GM19025 (cell line): ENCODE results near the gene NTSR1.

Source experiments
- ATAC-seq: cut with Tn5 transposase; IDR thresholded peaks from one replicate; pipeline ENCODE4 v1.9.1; 2021; ENCODE audit warnings: mild to moderate bottlenecking, low read depth, moderate library complexity; ENCODE audit not compliant: unreplicated experiment

The NTSR1 gene

DNA sequence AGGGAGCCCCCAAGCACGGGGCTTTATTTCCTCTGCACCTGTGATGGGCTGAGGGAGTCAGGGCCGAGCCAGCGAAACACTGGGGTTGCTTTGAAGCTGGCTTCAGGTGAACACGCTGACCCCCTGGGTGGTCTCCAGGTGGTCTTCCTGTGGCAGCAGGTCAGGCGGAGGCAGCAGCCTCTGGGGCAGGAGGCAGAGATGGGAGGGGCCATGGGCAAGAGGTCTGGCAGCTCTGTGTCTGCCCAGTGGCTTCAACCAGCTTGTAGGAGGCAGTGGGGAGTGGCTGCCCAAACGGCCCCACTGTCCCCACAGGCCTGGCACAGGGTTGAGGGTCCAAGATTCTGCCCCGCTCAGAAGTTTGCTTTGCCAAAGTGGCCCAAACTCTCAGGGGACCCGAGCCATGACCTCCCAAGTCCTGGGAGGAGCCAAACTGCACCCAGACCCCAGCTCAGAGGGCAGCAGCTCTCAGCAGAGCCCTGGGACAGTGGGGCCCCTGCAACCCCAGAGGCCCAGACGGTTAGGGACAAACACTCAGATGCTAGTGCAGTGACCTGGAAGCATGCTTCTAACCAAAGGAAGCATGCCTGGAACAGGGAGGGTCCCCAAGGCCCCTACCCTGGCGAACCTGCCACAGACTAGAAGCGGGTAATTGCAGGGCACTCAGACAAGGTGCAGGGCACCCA lies 15.3 kb downstream of the NTSR1 start:
- ATAC-seq: no peak

DNA sequence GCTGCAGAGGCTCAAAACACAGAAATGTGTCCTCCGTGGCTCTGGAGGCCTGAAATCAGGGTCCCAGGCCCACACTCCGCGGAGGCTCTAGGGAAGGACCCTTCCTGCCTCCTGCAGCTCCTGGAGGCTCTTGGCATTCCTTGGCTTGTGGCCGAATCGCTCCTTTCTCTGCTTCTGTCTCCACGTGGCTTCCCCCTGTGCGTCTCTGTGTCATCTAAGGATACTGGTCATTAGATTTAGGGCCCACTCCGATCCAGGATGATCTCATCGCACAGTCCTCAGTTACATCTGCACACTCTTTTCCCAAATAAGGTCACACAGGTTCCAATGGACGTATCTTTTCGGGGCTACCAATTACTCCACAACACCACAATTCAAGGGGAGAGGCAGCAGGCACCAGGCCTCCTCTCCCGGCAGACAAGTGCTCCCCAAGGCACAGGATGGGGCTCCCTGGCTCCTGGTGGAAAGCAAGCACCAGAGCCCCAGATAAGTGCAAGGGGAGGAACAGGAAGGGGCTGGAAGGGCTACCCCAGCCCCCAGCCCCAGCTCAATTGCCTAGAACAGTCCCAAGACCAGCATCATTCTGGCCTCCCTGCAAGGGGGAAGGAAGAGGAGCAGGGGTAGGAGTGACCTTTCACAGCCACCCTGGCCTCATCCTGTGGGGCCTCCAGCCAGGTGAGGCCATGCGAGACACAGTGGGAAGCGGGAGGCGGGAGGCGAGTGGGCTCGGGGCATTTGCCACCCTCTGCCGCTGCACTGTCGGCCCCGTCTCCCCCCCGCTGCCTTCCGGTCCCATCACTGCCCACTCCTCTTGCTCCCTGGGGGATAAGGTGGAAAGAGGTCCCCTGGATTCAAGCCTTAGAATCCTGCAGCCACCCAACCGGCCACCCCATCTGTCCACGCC lies 16.3 kb downstream of the NTSR1 start:
- ATAC-seq: no peak

DNA sequence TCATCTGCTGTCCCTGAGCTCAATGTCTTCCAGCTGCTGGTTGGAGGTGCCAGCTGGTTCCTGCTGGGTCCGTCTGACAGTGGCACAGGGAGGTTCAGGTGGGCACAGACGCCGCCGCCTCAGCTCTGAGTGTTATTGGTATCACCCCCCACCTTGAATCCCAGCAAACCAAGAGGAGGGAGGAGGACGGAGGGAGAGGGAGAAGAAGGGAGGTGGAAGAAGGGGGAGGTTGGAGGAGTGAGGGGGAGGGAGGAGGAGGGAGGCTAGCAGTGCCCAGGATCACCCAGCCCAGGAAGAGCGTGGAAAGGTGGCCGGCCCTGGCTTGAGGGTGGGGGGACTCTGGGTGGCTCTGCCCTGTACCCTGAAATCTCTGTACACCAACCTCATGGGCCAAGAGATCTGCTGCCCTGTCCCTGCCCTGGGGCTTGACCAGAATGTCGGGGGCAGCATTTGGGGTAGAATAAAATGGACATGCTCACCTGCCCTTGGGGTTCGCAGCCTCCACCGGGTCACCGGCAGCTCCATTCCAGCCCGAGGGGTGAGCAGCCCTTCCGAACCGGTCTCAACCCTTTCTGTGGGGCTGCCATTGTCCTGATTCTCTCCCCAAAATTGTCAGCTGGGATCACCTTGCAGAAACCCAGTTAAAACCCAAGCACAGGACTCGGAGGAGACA lies 17.1 kb downstream of the NTSR1 start:
- ATAC-seq: no peak

DNA sequence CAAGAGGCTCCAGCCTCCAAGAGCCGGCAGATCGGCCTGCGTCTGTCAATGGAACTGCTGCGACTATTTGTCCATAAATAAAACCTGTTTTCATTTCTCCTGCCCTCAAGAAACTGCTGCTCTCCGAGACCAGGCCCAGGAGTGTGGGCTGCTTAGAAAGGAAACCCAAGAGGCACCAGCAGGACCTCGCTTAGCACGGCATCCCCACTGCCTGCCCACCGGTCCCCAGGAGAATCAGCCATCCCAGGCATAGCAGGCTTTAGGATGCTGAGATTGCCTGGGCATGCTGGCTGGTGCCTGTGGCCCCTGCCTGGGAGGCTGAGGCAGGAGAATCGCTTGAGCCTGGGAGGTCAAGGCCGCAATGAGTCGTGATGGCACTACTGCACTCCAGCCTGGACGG lies 17.6 kb downstream of the NTSR1 start:
- ATAC-seq: no peak

DNA sequence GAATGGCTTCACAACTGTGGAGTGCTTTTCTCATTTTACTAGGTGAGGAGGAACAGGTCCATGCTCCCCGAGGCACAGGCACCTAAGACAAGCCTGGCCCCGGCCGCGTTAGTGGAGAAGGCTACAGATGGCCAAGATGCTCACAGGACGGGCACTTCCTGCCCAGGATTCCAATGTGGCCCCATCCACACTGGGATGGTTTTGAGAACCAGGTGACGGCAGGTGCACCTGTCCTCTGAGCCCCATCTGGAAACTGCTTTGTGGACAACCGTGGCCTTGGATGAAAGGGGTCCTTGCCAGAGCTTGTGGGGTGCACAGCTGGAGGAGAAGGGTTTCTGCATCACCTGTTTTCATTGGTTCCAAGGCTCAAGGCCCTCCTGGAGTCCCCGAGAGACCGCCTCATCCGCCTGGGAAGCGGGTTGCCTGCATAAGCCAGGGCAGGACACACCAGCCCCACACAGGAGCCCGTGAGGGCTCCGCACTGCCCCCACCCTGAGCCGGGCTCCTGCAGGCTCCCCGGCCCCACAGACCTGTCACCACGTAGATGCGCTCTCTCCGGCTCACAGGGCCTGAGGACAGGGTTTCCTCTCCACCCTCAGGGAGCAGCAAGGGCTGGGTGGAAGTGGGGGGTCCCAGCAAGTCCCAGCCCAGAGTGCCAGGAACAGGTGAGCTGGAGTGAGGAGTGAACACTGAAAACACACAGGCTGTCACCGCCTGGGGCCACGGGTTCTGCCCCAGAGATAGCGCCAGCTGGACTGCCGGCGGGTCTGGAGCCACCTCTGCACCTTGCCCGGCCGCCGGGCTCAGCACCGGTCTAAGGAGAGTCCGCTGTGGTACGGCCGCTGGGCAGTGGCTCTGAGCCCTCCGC lies 18.3 kb downstream of the NTSR1 start:
- no peak for ATAC-seq

DNA sequence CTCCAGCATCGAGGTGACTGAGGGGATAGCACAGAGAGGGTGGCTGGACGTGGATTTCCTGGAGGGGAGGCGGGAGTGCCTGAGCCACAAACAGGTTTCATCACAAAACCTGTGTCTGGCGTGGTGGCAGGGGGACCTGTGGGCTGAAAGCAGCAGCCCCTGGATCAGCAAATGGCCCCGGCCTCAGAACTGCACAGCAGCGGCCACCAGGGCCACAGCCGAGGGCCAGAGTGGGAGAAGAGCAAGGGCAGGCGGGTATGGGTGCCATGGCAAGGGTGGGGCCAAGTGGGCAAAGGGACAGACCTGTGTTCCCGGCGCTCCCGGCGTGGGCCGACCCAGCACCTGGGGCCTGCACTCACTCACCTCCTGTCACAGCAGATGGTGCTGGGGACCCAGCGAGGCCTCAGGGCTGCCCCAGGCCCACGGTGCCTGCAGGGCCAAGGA lies 19.0 kb downstream of the NTSR1 start:
- no peak for ATAC-seq

DNA sequence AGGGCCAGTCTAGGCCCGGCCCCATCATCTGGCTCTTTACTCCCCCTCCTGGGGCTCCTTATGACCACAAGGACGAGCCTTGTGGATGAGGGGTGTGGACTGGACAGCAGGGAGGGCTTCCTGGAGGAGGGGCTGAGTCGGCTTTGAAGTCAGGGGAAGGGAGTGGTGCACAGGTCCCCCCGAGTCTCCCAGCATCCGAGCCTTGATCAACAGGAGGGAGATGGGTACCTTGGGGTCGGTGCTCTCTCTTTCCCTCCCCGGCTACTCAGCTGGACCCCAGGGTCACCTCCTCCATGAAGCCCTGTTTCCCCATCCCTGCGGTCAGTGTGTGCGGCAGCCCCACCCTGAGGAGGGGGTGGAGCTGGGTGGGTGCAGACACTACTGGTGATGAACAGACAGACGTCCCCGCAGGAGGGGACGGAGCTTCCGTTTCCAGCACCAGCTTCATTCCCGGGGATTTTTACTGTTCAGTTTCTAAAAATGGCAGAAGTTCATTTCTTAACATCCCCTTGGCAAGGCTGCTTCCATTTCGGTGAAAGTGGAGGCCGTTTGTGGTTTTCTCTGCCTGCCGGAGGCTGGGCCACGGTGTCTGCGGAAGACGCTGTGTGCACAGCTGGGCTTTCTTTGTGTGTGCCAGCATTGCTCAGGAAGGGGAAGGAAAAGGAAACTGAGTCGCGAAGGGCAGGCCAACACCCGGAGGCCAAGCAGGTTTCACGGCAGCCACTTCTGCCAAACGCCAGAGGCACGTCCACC lies 19.6 kb downstream of the NTSR1 start:
- no peak for ATAC-seq

DNA sequence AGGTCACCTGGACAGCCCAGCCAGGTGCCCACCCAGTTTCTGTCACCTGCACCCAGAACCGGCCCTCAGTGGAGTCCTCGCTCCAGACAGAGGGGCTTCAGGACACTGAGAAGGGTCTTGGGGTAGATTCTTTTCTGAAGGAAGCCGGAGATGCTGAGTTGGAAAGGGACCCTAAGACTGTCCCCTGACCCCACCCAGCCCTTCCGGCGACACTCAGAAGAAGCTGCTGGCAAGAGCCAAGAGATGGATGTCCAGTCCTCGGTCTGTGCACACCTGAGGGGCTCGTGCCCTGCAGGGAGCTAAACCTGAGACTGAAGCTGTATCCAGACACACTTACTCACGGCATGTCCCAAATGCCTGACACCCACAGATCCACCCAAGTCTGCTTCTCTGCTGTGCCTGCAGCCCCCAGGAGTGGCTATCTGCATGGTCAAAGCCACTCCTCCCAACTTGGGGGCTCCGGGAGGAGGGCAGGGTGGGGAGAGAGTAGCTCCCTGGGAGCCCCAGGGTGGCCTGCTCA lies 20.2 kb downstream of the NTSR1 start:
- no peak for ATAC-seq

DNA sequence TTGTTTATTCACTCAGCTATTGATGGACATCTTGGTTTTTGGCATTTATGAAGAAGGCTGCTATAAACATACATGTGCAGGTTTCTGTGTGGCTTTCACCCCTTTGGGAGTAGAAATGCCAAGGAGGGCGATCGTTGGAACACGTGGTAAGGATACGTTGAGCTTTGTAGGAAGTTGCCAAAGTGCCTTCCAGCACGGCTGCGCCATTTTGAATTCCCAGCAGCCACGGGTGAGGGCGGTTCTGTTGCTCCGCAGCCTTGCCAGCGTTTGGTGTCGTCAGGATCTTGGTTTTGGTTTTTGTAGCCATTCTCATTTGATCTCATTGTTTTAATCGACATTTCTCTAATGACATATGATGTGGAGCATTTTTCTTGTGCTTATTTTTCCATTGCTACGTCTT lies 21.8 kb downstream of the NTSR1 start:
- ATAC-seq: no peak

DNA sequence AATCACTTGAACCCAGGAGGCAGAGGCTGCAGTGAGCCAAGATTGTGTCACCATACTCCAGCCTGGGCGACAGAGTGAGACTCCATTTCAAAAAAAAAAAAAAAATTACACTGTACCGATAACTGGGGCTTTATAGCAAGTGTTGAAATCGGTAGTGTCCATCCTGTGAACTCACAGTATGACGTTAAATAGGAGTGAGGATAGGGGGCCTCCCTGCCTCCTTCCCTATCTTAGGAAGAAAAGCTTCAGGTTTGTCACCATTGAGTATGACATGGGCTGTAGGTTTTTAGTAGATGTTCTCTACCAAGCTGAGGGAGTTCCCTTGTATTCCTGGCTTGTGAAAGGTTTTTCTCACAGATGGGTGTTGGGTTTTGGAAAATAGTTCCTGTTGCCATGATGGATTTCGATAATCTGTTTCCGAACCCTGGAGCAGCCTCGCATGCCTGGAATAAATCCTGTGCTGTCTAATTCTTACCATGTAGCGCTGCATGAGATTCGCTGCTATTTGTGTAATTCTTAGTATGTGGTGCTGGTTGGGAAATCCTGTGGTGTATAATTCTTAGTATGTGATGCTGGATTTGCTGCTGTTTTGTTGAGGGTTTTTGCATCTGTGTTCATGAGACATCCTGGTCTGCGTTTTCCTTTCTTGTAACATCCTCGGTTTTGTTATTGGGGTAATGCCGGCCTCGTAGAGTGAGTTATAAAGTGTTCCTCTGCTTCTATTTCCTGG lies 23.6 kb downstream of the NTSR1 start:
- no peak for ATAC-seq

DNA sequence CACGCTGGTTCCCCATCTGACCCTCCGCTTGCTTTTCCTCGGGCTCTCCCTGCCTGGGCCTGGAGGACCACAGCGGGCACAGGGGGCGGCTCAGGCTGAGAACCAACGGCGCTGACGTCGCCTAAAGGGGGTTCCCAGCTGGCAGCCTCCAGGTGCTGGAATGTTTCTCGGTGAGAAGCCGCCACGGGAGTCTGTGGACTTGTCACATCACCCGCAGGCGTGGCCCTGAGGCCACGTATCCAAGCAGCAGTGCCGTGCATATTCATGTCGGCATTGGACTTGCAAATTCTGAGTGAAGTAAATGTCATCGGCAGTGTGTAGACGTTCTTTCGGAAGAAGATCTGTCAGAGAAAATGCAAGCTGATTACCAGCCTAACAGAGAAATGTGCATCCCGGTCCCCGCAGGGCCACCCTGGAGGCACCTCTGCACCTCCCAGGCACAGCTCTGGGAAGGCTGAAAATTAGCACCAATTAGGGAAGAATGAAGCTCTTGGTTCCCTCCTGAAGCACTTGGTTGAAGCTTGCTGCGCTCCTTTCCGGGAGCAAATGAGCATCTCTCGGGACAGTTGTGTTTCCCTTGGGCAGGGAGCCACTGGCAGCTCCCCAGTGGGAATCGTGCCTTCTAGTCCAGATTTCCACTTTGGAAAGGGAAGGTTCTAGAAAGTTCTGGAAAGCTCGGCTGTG lies 24.3 kb downstream of the NTSR1 start:
- ATAC-seq: no peak

DNA sequence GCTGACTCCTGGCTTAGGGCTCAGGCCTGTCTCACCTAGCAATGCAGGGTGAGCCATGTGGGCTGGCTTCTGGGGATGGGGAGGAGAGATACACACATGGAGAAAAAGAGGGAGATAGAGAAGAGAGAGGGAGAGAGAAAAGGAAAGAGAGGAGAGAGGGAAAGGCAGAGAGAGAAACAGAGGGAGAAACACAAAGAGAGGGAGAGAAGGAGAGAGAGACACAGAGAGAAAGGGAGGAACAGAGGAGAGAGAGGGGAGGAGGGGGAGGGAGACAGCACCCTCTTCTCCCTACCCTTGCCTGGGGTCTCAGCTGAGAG lies 24.8 kb downstream of the NTSR1 start:
- no peak for ATAC-seq

DNA sequence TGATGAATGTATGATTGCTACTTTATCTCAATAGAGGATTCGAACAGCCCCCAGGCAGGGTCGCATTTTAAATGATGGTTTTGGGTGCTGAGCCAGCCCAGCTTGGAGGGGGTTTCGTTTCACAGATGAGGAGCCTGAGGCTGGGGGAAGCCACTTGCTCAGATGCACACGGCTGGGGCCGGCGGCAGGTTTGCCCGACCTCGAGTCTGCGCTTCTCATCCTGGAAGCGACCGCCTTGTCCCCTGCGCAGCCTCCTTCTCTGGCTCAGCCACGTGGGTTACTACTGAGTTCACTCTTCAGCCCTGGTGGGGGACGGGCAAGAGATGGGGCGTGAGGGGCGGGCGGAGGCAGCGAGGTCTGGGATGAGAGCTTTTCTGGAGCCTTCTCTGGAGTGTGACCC lies 25.3 kb downstream of the NTSR1 start:
- no peak for ATAC-seq

DNA sequence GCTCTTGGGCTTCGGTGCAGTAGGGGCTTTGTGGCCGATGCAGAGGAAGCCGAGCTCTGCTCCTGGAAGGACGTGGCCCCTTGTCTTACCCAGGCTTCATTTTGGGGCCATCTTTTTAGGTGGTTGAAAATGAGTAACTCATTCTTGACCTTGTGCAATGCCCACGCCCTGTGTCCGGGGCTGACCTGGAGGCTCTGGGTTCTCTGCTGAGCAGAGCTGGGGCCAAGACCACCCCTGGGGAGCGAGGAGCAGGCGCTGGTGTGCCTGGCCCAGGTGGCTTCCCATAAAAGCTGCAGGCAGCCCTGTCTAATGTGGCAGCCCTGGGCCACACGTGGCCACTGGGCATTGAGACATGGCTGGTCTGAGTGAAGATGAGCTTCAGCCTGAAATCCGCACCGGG lies 25.7 kb downstream of the NTSR1 start:
- no peak for ATAC-seq

DNA sequence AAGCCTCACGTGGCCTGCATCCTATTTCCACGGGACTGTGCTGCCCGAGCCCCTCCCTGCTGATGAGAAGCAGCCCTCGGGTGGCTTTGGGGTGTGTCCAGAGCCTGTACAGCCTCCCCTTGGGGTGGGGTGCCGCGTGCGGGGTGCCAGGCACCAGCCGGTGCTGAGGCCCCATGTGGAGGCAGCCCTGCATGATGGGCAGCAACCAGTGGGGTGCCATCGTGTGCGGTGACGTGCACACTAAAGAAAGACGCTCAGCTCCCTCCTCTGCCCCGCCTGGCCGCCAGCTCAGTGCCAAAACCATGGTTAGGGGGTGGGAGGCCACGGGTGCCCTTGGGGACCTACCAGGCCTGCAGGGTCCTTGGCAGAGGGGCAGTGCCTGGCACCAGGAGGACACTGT lies 26.2 kb downstream of the NTSR1 start:
- no peak for ATAC-seq

DNA sequence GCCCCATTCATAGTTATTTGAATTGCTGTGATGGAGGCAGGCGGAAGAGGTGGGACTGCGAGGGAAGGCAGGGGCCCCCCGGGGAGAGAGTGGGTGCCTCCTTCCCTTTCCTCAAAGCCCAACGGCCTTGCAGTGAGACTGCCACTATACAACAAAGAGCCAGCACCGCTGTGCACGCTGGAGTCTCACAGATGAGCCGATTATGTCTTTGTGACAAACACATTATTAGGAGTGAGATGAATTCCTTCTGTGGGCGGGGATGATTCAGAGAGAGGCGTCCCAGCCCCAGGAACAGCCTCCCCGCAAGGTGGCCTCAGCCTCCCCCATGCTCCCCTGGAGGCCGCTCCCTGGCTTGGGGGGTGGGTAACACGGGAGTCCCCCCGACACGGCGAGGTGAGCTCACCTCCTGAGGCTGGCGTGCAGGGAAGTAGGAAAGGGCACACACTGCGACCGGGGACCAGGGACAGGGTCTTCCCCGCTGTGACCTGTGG lies 26.7 kb downstream of the NTSR1 start:
- ATAC-seq: no peak

DNA sequence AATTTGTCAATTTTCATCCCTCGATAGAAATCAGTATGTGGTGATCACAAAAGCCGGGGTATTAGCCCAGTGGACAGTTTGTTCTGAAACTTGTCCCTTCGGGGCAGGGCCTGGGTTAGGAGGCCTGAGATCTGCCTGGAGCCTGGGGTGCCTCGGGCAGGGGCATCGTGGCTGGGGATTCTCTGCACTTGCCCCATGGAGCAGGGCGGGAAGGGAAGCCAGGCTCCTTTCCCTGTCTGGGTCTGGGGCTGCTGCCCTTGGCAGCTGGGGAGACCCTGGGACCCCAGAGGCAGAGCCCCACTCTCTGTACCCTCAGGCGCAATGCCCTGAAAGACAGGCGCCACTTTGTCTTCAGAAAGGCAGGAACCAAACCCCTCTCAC lies 27.4 kb downstream of the NTSR1 start:
- ATAC-seq: no peak

DNA sequence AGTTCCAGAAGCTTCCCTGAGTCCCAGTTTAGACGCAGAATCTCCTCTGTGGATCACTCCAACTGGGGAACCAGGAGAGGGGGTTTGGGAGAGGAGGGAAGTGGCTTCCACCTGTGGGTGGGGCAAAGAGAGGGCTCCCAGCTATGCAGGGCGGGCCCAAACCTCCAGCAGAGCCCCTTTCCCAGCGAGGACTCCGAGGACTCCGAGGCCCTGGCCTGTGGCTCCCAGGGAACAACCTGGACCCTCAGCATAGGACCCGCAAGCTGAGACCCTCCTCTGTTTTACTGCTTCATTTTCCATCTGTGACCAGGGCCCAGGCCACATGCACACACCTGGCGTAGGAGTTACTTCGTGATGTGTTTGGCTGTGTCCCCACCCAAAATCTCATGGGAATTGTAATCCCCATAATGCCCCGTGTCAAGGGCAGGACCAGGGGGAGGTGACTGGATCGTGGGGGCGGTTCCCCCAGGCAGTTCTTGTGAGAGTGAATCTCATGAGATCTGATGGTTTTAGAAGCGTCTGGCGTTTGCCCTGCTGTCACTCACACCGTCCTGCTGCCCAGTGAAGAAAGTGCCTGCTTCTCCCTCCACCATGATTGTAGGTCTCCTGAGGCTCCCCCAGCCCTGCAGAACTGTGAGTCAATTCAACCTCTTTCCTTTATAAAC lies 27.9 kb downstream of the NTSR1 start:
- ATAC-seq: no peak
